Thyroid gland (tissue), 4 donors: ENCODE measurements around the gene RASGRF2. TPM values are rescaled to one million over a fixed set of nuclear protein-coding genes. Genes with fewer than 3 reads are reported as not detected.

Experiments
- DNase-seq, 2 donors: peaks; one replicate each; pipeline ENCODE4 v3.0.0-alpha.2; 2019
- H3K27ac ChIP-seq, 3 donors: fragments of 200-600 bp; sonication (generic); 1 replicate in 2 of 3; 2 replicates in 1 of 3; pipeline ENCODE4 v1.5.1; 2016 to 2019; ENCODE audit warnings: mild to moderate bottlenecking in 1 of 3, moderate library complexity in 1 of 3
- H3K27me3 ChIP-seq: fragments of 200-600 bp; sonication (generic); one replicate; pipeline ENCODE4 v1.5.1; 2019
- H3K36me3 ChIP-seq, 2 donors: fragments of 200-600 bp; sonication (generic); one replicate each; pipeline ENCODE4 v1.5.1; 2016 to 2019
- H3K4me1 ChIP-seq, 2 donors: fragments of 200-600 bp; sonication (generic); one replicate each; pipeline ENCODE4 v1.5.1; 2017 to 2019
- H3K4me3 ChIP-seq, 3 donors: fragments of 200-600 bp; sonication (generic); replicated peaks in 1 of 3; 1 replicate in 2 of 3; 2 replicates in 1 of 3; pipeline ENCODE4 v1.5.1; 2016; ENCODE audit warnings: mild to moderate bottlenecking in 1 of 3
- H3K9me3 ChIP-seq: fragments of 200-600 bp; sonication (generic); one replicate; pipeline ENCODE4 v1.5.1; 2017
- CTCF ChIP-seq, 6 experiments: fragments of 200-600 bp in 3 of 6; fragments of 450-650 bp in 3 of 6; sonication (generic) in 3 of 6; IDR thresholded peaks; one replicate each; pipeline ENCODE4 v1.5.1; 2016 to 2019; ENCODE audit warnings: antibody characterized with exemption in 6 of 6, mild to moderate bottlenecking in 2 of 6, inconsistent platforms in 1 of 6, moderate library complexity in 1 of 6
- POLR2A ChIP-seq, 2 donors: fragments of 450-650 bp; IDR thresholded peaks; one replicate each; pipeline ENCODE4 v1.6.1; 2017; ENCODE audit warnings: antibody characterized with exemption in 2 of 2, mild to moderate bottlenecking in 2 of 2, moderate library complexity in 1 of 2
- WGBS, 2 donors: methylation state at CpG; one replicate each; pipeline ENCODE4 v1.1.5; 2017; 5-methylcytosine and 5-hydroxymethylcytosine counted together
- intact Hi-C: fragments of 100-400 bp; cut with DNase I; formaldehyde crosslinking; loops from one replicate; pipeline ENCODE4 v1.15.1; 2023
- total RNA-seq, 4 donors: library from RNA; depleted of rRNA; stranded (reverse); fragments of >200 nt; gene quantifications; one replicate each; pipeline ENCODE4 v1.2.3, GENCODE V29; 2016

RASGRF2 gene
- total RNA-seq, 4 donors from 2014 or later, result 9.2 to 18.8 (median 14.8) TPM

DNA sequence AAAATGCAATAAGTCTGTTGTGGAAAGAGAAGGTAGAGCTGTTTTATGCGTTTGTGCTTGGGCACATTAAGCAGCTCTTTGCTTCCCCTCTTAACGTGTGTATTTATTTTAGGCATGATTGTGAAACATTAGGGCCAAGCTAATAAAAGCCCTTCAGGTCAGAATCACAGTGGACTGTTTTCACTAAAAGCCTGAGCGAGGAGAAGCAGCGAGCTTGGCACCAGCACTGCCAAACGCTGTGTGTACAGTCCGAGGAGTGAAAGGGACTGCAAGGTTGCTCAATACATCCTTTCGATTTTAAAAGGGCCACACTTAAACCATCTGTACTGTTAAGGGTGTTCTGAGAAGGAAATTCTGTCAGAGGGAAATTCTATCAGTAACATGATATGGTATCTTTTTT is 165.8 kb downstream of the RASGRF2 start:
- Histone ChIP-seq H3K27ac (peak overlapping the region in 1 of 3 donors; percentile 35), H3K36me3 (no peaks in the 10 kb centered on the region), H3K4me3 (no peak overlapping the region), H3K27me3 (no peaks in the 10 kb centered on the region), H3K4me1 (peaks cover 4 to 9% of the 10 kb centered on the region in 2 donors), H3K9me3 (no peaks in the 10 kb centered on the region)
- peak; percentile 84 to 88 for DNase-seq
- 26 to 27% methylated on average over 7 of the region's 7 CpGs for WGBS, 2 donors
- intact Hi-C loops, result no loop called here
- TF ChIP-seq POLR2A (IDR thresholded peaks at IDR 0.05), result no peak
- peak in 1 of 6 experiments; percentile 7 for TF ChIP-seq CTCF (IDR thresholded peaks at IDR 0.05)

- Histone ChIP-seq H3K27me3 (no peaks in the 10 kb centered on the region), H3K4me1 (peaks cover 4 to 9% of the 10 kb centered on the region in 2 donors), H3K36me3 (no peaks in the 10 kb centered on the region), H3K9me3 (no peaks in the 10 kb centered on the region), H3K4me3 (no peak overlapping the region), H3K27ac (no peak overlapping the region)
- 90 to 94% methylated on average over 7 of the region's 7 CpGs for WGBS, 2 donors
- TF ChIP-seq POLR2A (IDR thresholded peaks at IDR 0.05), result no peak
- TF ChIP-seq CTCF (IDR thresholded peaks at IDR 0.05), result no peak
- intact Hi-C loops, result no loop called here
- no peak for DNase-seq
These were observed 168.3 kb downstream of the RASGRF2 start for GRCh38 chr5:81128416-81128815.

DNA sequence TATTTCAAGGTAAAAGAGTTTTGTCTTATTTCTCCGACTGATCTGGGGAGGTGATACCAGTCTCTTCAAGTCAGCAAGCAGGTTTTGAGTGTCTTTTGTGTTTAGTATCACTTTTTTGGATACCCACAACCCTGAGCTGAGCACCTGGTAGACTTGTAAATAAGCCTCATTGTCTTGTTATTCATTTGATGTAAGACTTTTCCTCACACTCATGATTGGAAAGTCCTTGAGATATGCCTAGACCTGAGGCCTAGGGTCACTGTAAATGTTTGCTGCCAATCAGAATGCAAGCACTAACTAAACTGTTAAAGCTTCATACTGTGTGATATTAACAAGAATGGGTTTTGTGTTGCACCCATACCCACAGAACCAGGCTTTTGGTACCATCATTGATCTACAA is 172.2 kb downstream of the RASGRF2 start:
- H3K36me3 ChIP-seq, result no peaks in the 10 kb centered on the region
- 62 to 68% methylated on average over 1 of the region's 1 CpG for WGBS, 2 donors
- DNase-seq, result no peak
- intact Hi-C loops, result no loop called here
- no peaks in the 10 kb centered on the region for H3K27me3 ChIP-seq
- no peak overlapping the region for H3K27ac ChIP-seq
- no peak overlapping the region for H3K4me3 ChIP-seq
- no peaks in the 10 kb centered on the region for H3K9me3 ChIP-seq
- no peaks in the 10 kb centered on the region for H3K4me1 ChIP-seq
- no peak for TF ChIP-seq POLR2A (IDR thresholded peaks at IDR 0.05)
- TF ChIP-seq CTCF (IDR thresholded peaks at IDR 0.05), result no peak

- H3K36me3 ChIP-seq, result no peaks in the 10 kb centered on the region
- H3K27me3 ChIP-seq, result no peaks in the 10 kb centered on the region
- no peak overlapping the region for H3K4me3 ChIP-seq
- H3K27ac ChIP-seq, result no peak overlapping the region
- no peak for DNase-seq
- intact Hi-C loops, result no loop called here
- H3K9me3 ChIP-seq, result no peaks in the 10 kb centered on the region
- no peaks in the 10 kb centered on the region for H3K4me1 ChIP-seq
- no peak for TF ChIP-seq POLR2A (IDR thresholded peaks at IDR 0.05)
- no peak for TF ChIP-seq CTCF (IDR thresholded peaks at IDR 0.05)
- WGBS, 2 donors, result 68 to 76% methylated on average over 2 of the region's 2 CpGs
These were observed 173.9 kb downstream of the RASGRF2 start for GRCh38 chr5:81134066-81134465.

- no peak overlapping the region for H3K4me3 ChIP-seq
- no peak for DNase-seq
- no peak overlapping the region for H3K27ac ChIP-seq
- H3K36me3 ChIP-seq, result no peaks in the 10 kb centered on the region
- H3K27me3 ChIP-seq, result no peaks in the 10 kb centered on the region
- no peaks in the 10 kb centered on the region for H3K9me3 ChIP-seq
- intact Hi-C loops, result no loop called here
- no peaks in the 10 kb centered on the region for H3K4me1 ChIP-seq
- TF ChIP-seq CTCF (IDR thresholded peaks at IDR 0.05) (no peak), POLR2A (IDR thresholded peaks at IDR 0.05) (no peak)
These were observed 174.4 kb downstream of the RASGRF2 start for GRCh38 chr5:81134566-81134965.
